Left ventricle myocardium inferior (tissue), 1 donor: ENCODE data around the gene CFAP70. TPM values are rescaled to one million over a fixed set of nuclear protein-coding genes. Genes with fewer than 3 reads are reported as not detected.

Experiments
- DNase-seq: peaks from one replicate; pipeline ENCODE4 v3.0.0-alpha.2; 2020
- H3K27ac ChIP-seq: fragments of 200-600 bp; replicated peaks from 2 replicates; pipeline ENCODE4 v1.8.0; 2021
- H3K27me3 ChIP-seq: fragments of 200-600 bp; 2 replicates; pipeline ENCODE4 v1.8.0; 2021; ENCODE audit warnings: low read depth
- H3K36me3 ChIP-seq: fragments of 200-600 bp; 2 replicates; pipeline ENCODE4 v1.8.0; 2021
- H3K4me1 ChIP-seq: fragments of 200-600 bp; 2 replicates; pipeline ENCODE4 v1.8.0; 2021
- H3K4me3 ChIP-seq: fragments of 200-600 bp; 2 replicates; pipeline ENCODE4 v1.8.0; 2021; ENCODE audit warnings: mild to moderate bottlenecking, moderate library complexity
- H3K9me3 ChIP-seq: fragments of 200-600 bp; replicated peaks from 2 replicates; pipeline ENCODE4 v1.8.0; 2021
- CTCF ChIP-seq: fragments of 200-600 bp; IDR thresholded peaks from 2 replicates; pipeline ENCODE4 v1.8.0; 2021; ENCODE audit warnings: antibody characterized with exemption, mild to moderate bottlenecking, borderline replicate concordance
- intact Hi-C: fragments of 100-400 bp; cut with micrococcal nuclease; formaldehyde crosslinking; loops from one replicate; pipeline ENCODE4 v1.11.0; 2022
- total RNA-seq: library from RNA; stranded (reverse); fragmentation: NEBNext Ultra II Directional; extraction: Animal tissue kit (Norgen Biotek cat#: 25700); gene quantifications from one replicate; pipeline ENCODE4 v1.2.1, GENCODE V29; 2021
- donor health status: DM: no; HTN: yes; CAD: no; lungs with severe emphysema.

CFAP70 gene
- total RNA-seq, 1 donor from 2014 or later: 2.0 TPM

GRCh38 chr10:73289958-73290357 lies 68.7 kb downstream of the CFAP70 start:
- no peak overlapping the region for H3K27ac ChIP-seq
- no peak for DNase-seq
- intact Hi-C loops: no loop called here
- TF ChIP-seq CTCF: no peak
- H3K4me3 ChIP-seq: no peak overlapping the region
- H3K36me3 ChIP-seq: peaks cover 19% of the 10 kb centered on the region
- no peaks in the 10 kb centered on the region for H3K4me1 ChIP-seq
- no peaks in the 10 kb centered on the region for H3K27me3 ChIP-seq
- peaks cover 8% of the 10 kb centered on the region for H3K9me3 ChIP-seq

- intact Hi-C loops: no loop called here
- no peaks in the 10 kb centered on the region for H3K4me1 ChIP-seq
- TF ChIP-seq CTCF: no peak
- peaks cover 8% of the 10 kb centered on the region for H3K9me3 ChIP-seq
- no peak for DNase-seq
- H3K36me3 ChIP-seq: peaks cover 19% of the 10 kb centered on the region
- H3K27ac ChIP-seq: no peak overlapping the region
- no peak overlapping the region for H3K4me3 ChIP-seq
- H3K27me3 ChIP-seq: no peaks in the 10 kb centered on the region
Observed at GRCh38 chr10:73287441-73287840, 71.2 kb downstream of the CFAP70 start.

- H3K4me3 ChIP-seq: no peak overlapping the region
- intact Hi-C loops: no loop called here
- DNase-seq: no peak
- H3K27ac ChIP-seq: no peak overlapping the region
- H3K27me3 ChIP-seq: no peaks in the 10 kb centered on the region
- H3K4me1 ChIP-seq: no peaks in the 10 kb centered on the region
- H3K36me3 ChIP-seq: no peaks in the 10 kb centered on the region
- no peaks in the 10 kb centered on the region for H3K9me3 ChIP-seq
- TF ChIP-seq CTCF: no peak
Observed at GRCh38 chr10:73281097-73281496, 77.6 kb downstream of the CFAP70 start.

- no peak for DNase-seq
- no peaks in the 10 kb centered on the region for H3K9me3 ChIP-seq
- H3K27ac ChIP-seq: no peak overlapping the region
- H3K36me3 ChIP-seq: no peaks in the 10 kb centered on the region
- intact Hi-C loops: no loop called here
- H3K4me1 ChIP-seq: no peaks in the 10 kb centered on the region
- TF ChIP-seq CTCF: no peak
- no peaks in the 10 kb centered on the region for H3K27me3 ChIP-seq
- H3K4me3 ChIP-seq: no peak overlapping the region
Observed at GRCh38 chr10:73264423-73264822, 94.2 kb downstream of the CFAP70 start.

- no peaks in the 10 kb centered on the region for H3K36me3 ChIP-seq
- H3K4me3 ChIP-seq: no peak overlapping the region
- intact Hi-C loops: no loop called here
- no peaks in the 10 kb centered on the region for H3K27me3 ChIP-seq
- H3K9me3 ChIP-seq: peaks cover 6% of the 10 kb centered on the region
- no peak for DNase-seq
- no peaks in the 10 kb centered on the region for H3K4me1 ChIP-seq
- peak; percentile 50 for TF ChIP-seq CTCF
- no peak overlapping the region for H3K27ac ChIP-seq
Observed at GRCh38 chr10:73263693-73264347, 94.8 kb downstream of the CFAP70 start.
